Caco-2 (cell line): Measurements from ENCODE around the gene SLC28A2. TPM values are rescaled to one million over a fixed set of nuclear protein-coding genes. Genes with fewer than 3 reads are reported as not detected.

ENCODE experiments used
- BruUV-seq: library from RNA; stranded (reverse); fragments of 400-500 nt; replicated peaks from 2 replicates; lab custom pipeline; 2021; lab: Mats Ljungman, UMichigan
- CTCF ChIA-PET: fragments of 300-600 bp; sonication (Branson Sonifier 250); formaldehyde crosslinking; loops from one replicate; lab custom pipeline; 2022; ENCODE audit warnings: antibody characterized with exemption; lab: Charles Lee
- POLR2A ChIA-PET: fragments of 300-600 bp; sonication (Branson Sonifier 250); formaldehyde crosslinking; loops from one replicate; lab custom pipeline; 2022; ENCODE audit warnings: antibody characterized with exemption; lab: Charles Lee
- DNase-seq, 2 experiments: peaks; one replicate each; pipeline versions ENCODE4 v3.0.0 to v3.0.0-alpha.2; 2020 to 2022
- H3K27me3 ChIP-seq: replicated peaks from 2 replicates; pipeline ENCODE4 v1.6.0; 2011; ENCODE audit warnings: low read length; ENCODE audit not compliant: control insufficient read depth, insufficient read depth
- H3K36me3 ChIP-seq: 2 replicates; pipeline ENCODE4 v1.5.1; 2011; ENCODE audit warnings: low read length; ENCODE audit not compliant: control insufficient read depth, insufficient read depth
- H3K4me1 ChIP-seq: fragments of 250-450 bp; sonication (Bioruptor Pico); 2 replicates; pipeline ENCODE4 v1.5.1; 2020; ENCODE audit warnings: mild to moderate bottlenecking
- H3K4me3 ChIP-seq: 2 replicates; pipeline ENCODE4 v1.5.1; 2011; ENCODE audit warnings: low read depth, mild to moderate bottlenecking, control low read depth, low read length
- H3K9me3 ChIP-seq: fragments of 250-450 bp; sonication (Bioruptor Pico); 2 replicates; pipeline ENCODE4 v1.5.1; 2020; ENCODE audit warnings: mild to moderate bottlenecking, moderate library complexity
- H3K27ac Mint-ChIP-seq: one replicate; pipeline ENCODE4 v1.8.0; 2022; ENCODE audit warnings: mixed read lengths; ENCODE audit not compliant: unreplicated experiment
- H3K27me3 Mint-ChIP-seq: one replicate; pipeline ENCODE4 v1.8.0; 2022; ENCODE audit warnings: mixed read lengths; ENCODE audit not compliant: insufficient read depth, unreplicated experiment
- H3K36me3 Mint-ChIP-seq: one replicate; pipeline ENCODE4 v1.8.0; 2022; ENCODE audit warnings: mild to moderate bottlenecking, mixed read lengths; ENCODE audit not compliant: insufficient read depth, unreplicated experiment
- H3K4me1 Mint-ChIP-seq: one replicate; pipeline ENCODE4 v1.8.0; 2022; ENCODE audit warnings: low read depth, mixed read lengths; ENCODE audit not compliant: unreplicated experiment
- H3K4me3 Mint-ChIP-seq: one replicate; pipeline ENCODE4 v1.8.0; 2022; ENCODE audit warnings: mild to moderate bottlenecking, moderate library complexity, mixed read lengths; ENCODE audit not compliant: unreplicated experiment
- H3K9me3 Mint-ChIP-seq: one replicate; pipeline ENCODE4 v1.8.0; 2022; ENCODE audit warnings: mixed read lengths; ENCODE audit not compliant: unreplicated experiment
- CTCF ChIP-seq, 2 experiments: fragments of 200-600 bp in 1 of 2; IDR thresholded peaks; 1 replicate in 1 of 2; 2 replicates in 1 of 2; pipeline versions ENCODE4 v1.5.1 to v1.8.0; 2011 to 2022; ENCODE audit warnings: antibody characterized with exemption in 1 of 2, control low read depth in 1 of 2, inconsistent platforms in 1 of 2, low read depth in 1 of 2, low read length in 1 of 2, mild to moderate bottlenecking in 1 of 2, moderate library complexity in 1 of 2; ENCODE audit not compliant: insufficient read depth in 1 of 2, severe bottlenecking in 1 of 2, unreplicated experiment in 1 of 2
- intact Hi-C: fragments of 100-400 bp; cut with micrococcal nuclease; formaldehyde crosslinking; loops from one replicate; pipeline ENCODE4 v1.10.0; 2022; ENCODE audit not compliant: unreplicated experiment
- total RNA-seq: library from RNA; stranded (reverse); gene quantifications from 2 replicates; pipeline ENCODE4 v1.2.3, GENCODE V29; 2022

SLC28A2 gene
- total RNA-seq, 1 experiment from 2014 or later: 0.11 TPM

GRCh38 chr15:45326280-45326679 is 74.2 kb downstream of the SLC28A2 start:
- peaks cover 10% of the 10 kb centered on the region for H3K9me3 Mint-ChIP-seq
- no TSS peak for BruUV-seq
- no peaks in the 10 kb centered on the region for H3K27me3 Mint-ChIP-seq
- intact Hi-C loops: no loop called here
- H3K36me3 ChIP-seq: no peaks in the 10 kb centered on the region; the same call in 1 of the 2 replicates
- CTCF ChIA-PET: no interaction called here
- H3K27ac Mint-ChIP-seq: no peak overlapping the region
- DNase-seq: no peak
- H3K9me3 ChIP-seq: no peaks in the 10 kb centered on the region; the same call in 1 of the 2 replicates
- H3K4me1 Mint-ChIP-seq: peaks cover 10% of the 10 kb centered on the region
- POLR2A ChIA-PET: no interaction called here
- no peak overlapping the region for H3K4me3 ChIP-seq
- H3K36me3 Mint-ChIP-seq: no peaks in the 10 kb centered on the region
- TF ChIP-seq CTCF (IDR thresholded peaks at IDR 0.05; ENCODE audit: insufficient read depth in 1 of 2, low read depth in 1 of 2, low read length in 1 of 2, severe bottlenecking in 1 of 2, unreplicated experiment in 1 of 2): no peak
- H3K4me3 Mint-ChIP-seq: no peak overlapping the region
- H3K27me3 ChIP-seq: no peaks in the 10 kb centered on the region
- H3K4me1 ChIP-seq: peaks cover 21% of the 10 kb centered on the region

GRCh38 chr15:45326741-45327140 is 74.7 kb downstream of the SLC28A2 start:
- H3K9me3 ChIP-seq: no peaks in the 10 kb centered on the region; the same call in 1 of the 2 replicates
- Mint-ChIP-seq H3K27me3 (no peaks in the 10 kb centered on the region), H3K9me3 (peaks cover 6% of the 10 kb centered on the region), H3K27ac (no peak overlapping the region), H3K36me3 (no peaks in the 10 kb centered on the region), H3K4me3 (no peak overlapping the region), H3K4me1 (peaks cover 10% of the 10 kb centered on the region)
- no peaks in the 10 kb centered on the region for H3K27me3 ChIP-seq
- BruUV-seq: no TSS peak
- intact Hi-C loops: no loop called here
- TF ChIP-seq CTCF (IDR thresholded peaks at IDR 0.05; ENCODE audit: insufficient read depth in 1 of 2, low read depth in 1 of 2, low read length in 1 of 2, severe bottlenecking in 1 of 2, unreplicated experiment in 1 of 2): no peak
- peaks cover 21% of the 10 kb centered on the region for H3K4me1 ChIP-seq
- H3K36me3 ChIP-seq: no peaks in the 10 kb centered on the region; the same call in 1 of the 2 replicates
- no peak overlapping the region for H3K4me3 ChIP-seq
- DNase-seq: no peak
- ChIA-PET POLR2A (interaction anchor here (0.7 kb wide), 1 partner anchor 24 kb away, joined by 8 read pairs; no protein-coding TSS in a partner anchor), CTCF (no interaction called here)

Other genes with a start within 250 kb of the SLC28A2 start
- 79.7 and 85.8 TPM in 2 replicates for gene SORD, start 229.0 kb upstream of the SLC28A2 start, total RNA-seq
- gene DUOX2, start 138.1 kb upstream of the SLC28A2 start, total RNA-seq: 6.9 and 8.3 TPM in 2 replicates
- 1.5 and 1.6 TPM in 2 replicates for gene DUOXA2, start 137.9 kb upstream of the SLC28A2 start, total RNA-seq
- 0.39 TPM in 1 of 2 replicates, not detected in the other for gene DUOXA1, start 122.4 kb upstream of the SLC28A2 start, total RNA-seq
- 0.14 and 0.56 TPM in 2 replicates for gene DUOX1, start 122.2 kb upstream of the SLC28A2 start, total RNA-seq
- 11.9 and 12.9 TPM in 2 replicates for gene SHF, start 64.3 kb upstream of the SLC28A2 start, total RNA-seq
- gene GATM, start 126.3 kb downstream of the SLC28A2 start, total RNA-seq: 3.3 and 4.4 TPM in 2 replicates